Stimulated activated CD4-positive, alpha-beta T cell treated with anti-CD3 and anti-CD28 coated beads, TNF-alpha, amount 100 ng/mL, for 24 hours (primary cell): ENCODE measurements around the gene PRKAR1B.
A peak's percentile ranks its signal among the peaks of the same experiment; 100 is the strongest.
"Not testable (repeated sequence)": the region's sequence is repeated elsewhere in the genome, so short reads cannot be mapped to it uniquely, and the experiment has no call there.

ENCODE experiments used
- DNase-seq, 3 experiments: peaks; one replicate each; pipeline ENCODE4 v3.0.0-alpha.2; 2020; ENCODE audit warnings: low read depth in 3 of 3

PRKAR1B gene

GRCh38 chr7:621572-622285, 105.4 kb downstream of the PRKAR1B start:
- no peak for DNase-seq

GRCh38 chr7:620885-621284, 106.2 kb downstream of the PRKAR1B start:
- DNase-seq, result no peak

DNA sequence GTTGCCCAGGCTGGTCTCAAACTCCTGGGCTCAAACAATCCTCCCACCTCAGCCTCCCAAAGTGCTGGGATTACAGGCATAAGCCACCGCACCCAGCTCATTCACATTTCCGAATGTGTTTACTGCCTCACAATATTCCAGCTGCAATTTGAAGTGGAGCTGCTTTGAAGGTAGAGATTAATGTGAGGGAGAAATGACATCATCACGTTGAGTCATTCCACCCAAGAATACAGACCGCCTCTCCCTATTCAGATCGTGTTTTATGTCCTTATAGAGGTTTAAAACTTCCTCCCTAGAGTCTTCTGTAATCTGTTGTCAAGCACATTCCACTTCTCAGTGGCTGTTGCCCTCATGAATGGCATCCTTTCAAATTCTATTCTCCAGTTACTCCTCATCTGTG, 107.0 kb downstream of the PRKAR1B start:
- DNase-seq, result no peak

DNA sequence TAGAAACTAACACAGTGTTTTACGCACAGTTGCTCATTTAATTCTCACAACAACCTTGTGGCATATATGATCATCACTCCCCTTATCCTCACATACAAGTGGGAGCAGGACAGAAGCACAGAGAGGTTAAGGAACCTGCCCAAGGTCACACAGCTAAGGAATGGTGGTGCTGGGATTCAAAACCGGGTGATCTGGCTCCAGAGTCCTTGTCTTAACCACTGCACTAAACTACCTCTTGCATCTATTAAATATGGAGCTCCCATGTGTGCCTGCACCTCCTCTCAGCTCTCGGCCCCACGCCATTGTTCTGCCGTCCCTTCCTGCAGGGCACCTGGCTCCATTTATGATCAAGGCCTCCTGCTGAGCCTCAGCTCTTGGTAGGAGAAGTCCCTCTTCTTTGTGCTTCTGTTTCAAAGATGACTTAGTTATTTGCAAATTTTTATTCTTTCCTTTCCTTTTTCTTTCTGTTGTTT, 107.7 kb downstream of the PRKAR1B start:
- no peak for DNase-seq

DNA sequence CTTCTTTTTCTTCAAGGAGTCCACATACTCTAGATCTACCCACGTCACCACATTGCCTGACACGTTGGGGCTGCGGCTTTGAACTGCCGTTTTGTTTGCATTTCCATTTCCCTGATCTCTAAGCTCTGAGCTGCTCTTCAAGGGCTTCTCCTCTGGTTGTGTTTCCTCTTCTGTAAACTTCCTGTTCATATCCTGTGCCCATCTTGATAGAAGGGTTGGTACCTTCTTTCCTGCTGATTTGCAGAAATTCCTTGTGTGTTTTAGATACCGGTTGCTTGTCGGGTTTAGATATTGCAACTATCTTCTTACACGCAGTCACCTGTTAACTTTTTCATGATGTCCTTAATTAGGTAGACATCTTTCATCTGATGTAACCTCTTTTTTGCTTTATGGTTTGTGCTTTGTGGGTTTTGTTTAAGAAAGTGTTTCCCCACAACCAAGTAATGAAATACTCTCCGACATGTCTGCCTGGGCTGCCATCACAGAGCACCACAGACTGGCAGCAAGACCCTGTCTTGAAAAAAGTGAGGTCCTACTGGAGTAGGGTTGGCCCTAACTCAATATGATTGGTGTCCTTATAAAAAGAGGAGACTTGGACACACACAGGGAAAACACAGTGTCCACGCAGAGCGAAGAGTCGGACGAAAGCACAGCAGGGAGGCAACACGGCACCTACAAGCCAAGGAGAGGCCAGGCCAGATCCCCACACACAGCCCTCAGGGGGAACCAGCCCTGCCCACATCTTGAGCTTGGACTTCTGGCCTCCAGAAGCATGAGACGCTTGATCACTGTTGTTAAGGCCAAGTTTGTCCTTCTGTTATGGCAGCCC, 108.3 kb downstream of the PRKAR1B start:
- no peak for DNase-seq

DNA sequence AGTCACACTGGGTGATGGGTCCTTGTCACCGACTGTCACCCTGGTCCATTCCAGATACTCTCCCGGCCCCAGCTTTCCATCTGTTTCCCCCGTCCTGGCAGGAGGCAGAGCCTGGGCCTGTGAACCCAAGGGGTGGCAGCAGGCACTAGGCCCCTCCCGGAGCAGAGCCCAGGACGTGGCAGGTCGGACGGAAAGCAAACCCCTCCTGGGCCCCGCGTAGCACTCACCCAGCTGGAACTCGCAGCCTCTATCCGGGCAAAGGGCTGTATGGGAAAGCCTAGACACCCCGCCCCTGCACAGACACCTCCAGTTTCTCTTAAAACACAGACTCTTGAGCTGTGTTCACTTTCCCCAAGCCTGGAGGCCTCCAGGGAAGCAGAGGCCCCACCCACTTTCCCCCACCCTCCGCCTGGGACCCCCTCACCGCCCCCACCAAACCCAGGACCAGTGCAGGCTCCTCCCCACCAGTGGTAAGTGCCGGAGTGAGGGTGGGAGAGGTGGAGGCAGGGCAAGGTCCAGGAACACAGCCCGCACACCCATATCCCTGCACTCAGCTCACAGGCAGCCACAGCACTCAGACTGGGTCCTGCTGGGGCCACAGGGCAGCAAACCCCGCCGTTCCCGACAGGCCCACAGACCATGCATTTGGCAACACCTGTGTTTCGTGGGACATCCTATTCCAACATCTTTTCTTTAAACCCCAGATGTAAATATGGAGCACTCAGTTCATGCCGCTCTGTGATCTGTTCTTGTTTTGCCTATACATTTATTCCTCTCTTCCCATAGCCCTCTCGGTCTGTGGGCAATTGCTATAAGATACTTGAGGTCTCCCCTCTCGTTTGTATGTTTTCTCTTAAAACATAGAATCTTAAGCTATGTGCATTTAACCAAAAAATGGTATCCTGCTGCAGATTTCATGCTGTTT, 109.2 kb downstream of the PRKAR1B start:
- peak in 1 of 3 experiments; percentile 32 for DNase-seq

- DNase-seq, result no peak
Measured at GRCh38 chr7:613442-614140, 113.5 kb downstream of the PRKAR1B start.

GRCh38 chr7:611837-612236, 115.2 kb downstream of the PRKAR1B start:
- not testable (repeated sequence) for DNase-seq

GRCh38 chr7:611281-611810, 115.7 kb downstream of the PRKAR1B start:
- no peak for DNase-seq

- DNase-seq, result no peak
Measured at GRCh38 chr7:610531-611280, 116.4 kb downstream of the PRKAR1B start.

DNA sequence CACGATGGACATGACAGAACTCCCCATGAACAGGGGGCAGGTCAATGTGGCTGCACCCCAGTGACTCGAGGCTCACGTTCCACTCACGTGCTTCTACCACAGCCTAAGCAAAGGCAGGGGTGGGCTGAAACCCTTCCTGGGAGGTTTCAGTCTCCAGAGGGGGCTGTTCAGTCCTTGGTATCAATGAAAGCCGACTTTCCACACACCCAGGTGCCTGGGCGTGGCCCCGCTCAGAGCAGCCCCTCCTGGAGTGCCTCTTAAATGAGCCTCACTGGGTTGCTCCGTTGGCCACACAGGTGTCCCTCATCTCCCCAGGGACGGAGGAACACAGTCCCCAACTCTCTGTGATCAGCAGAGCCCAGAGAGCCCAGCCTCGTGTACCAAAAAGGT, 116.9 kb downstream of the PRKAR1B start:
- DNase-seq, result no peak

DNA sequence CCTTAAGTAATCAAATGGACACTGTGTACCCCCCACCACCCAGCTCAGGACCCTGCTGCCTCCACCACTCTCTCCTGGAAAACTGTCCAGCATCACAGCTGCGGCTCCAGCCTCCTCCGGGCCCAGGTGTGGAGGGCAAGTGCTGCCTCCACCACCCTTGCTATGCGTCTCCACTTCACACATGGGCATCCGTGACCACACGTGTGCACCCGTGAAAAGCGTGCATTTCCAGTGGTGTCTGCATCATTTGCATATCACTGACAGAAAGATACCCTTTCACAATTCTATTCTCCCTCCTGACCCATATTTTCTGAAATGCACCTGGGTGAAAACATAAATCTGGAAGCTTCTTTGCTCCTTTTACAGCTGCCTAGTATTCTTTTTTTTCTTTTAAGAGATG, 117.7 kb downstream of the PRKAR1B start:
- DNase-seq, result no peak

- DNase-seq, result no peak
Measured at GRCh38 chr7:608954-609353, 118.1 kb downstream of the PRKAR1B start.

- DNase-seq, result no peak
Measured at GRCh38 chr7:608361-608760, 118.7 kb downstream of the PRKAR1B start.

DNA sequence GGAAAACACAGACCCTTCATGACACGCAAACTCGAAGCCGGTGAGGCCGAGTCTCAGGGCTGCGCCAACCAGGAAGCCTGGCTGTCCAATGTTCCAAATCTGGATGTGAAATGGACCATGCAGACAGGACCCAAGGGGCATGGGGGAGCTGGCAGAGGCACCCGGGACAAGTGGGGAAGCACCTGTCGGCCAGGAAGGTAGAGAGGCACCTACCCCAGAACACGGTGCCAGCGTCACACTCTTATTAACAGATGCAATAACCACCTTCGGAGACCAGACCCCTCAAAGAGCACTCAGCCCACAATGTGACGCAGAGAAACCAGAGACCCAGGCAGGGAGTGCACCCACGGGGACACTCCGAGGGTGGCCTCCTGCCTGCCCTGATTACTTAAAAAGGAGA, 119.1 kb downstream of the PRKAR1B start:
- DNase-seq, result no peak

- no peak for DNase-seq
Measured at GRCh38 chr7:605661-606450, 121.2 kb downstream of the PRKAR1B start.

DNA sequence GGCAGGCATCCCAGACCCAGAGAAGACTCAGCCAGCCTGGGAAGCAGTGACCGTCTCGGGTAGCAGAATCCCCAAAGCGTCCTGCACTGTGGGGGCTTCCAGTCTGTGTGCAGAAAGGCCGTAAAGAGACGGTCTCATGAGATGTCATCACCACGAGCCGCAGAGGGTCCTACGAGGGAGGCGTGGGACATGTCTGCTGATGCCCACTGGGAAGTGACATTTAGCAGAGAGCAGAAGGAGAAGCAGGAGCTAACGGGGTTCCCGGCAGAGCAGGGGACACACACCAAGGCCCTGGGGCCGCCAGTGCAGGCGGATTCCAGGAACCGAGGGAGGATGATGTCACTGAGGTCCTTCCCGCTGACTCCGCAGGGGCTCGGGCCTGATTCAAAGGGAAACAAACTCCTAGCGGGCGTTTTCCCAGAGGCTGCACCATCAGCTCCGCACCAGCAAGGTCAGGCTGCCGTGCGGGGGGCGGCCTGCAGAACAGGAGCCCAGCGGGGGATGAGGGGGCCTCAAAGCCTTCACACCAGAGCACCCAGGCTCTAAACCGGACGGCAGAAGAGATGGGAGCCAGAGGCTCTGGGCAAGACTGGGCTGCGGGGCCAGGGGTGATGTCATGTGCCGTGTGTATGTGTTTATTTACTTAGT, 122.1 kb downstream of the PRKAR1B start:
- peak in 1 of 3 experiments; percentile 32 for DNase-seq

- peak; percentile 84 to 94 (median 93) for DNase-seq
Measured at GRCh38 chr7:604001-604883, 122.8 kb downstream of the PRKAR1B start.
